ENCODE data around the gene FOXI2.

DNA sequence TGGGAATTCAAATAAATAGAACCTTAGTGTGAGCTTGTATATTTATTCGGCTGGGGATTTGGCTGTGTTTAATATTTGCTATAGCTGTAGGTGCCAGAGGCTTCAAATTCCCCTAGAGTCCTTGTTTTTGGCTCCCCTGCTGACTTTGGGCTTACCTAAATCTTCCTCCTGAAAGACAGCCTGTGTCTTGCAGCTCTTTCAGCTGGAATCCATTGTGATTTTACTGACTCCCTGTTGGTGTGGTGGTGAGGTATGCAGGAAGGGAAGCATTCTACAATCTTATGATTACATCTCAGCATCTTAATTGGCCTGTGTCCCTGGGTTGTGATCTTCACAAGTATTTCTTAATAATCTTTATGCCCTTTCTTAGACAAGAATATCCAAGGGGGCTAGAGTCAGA, 25.9 kb downstream of the FOXI2 start:
- TF ChIP-seq POLR2A (IDR thresholded peaks at IDR 0.05) = no peak
- TF ChIP-seq, protein P1, sequence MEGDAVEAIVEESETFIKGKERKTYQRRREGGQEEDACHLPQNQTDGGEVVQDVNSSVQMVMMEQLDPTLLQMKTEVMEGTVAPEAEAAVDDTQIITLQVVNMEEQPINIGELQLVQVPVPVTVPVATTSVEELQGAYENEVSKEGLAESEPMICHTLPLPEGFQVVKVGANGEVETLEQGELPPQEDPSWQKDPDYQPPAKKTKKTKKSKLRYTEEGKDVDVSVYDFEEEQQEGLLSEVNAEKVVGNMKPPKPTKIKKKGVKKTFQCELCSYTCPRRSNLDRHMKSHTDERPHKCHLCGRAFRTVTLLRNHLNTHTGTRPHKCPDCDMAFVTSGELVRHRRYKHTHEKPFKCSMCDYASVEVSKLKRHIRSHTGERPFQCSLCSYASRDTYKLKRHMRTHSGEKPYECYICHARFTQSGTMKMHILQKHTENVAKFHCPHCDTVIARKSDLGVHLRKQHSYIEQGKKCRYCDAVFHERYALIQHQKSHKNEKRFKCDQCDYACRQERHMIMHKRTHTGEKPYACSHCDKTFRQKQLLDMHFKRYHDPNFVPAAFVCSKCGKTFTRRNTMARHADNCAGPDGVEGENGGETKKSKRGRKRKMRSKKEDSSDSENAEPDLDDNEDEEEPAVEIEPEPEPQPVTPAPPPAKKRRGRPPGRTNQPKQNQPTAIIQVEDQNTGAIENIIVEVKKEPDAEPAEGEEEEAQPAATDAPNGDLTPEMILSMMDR (IDR thresholded peaks at IDR 0.05) = no peak

All from testis (tissue), 2 donors.